ENCODE results near the gene TRIM17.

GRCh38 chr1:228437424-228437962 lies 20.8 kb upstream of the TRIM17 start:
- TF ChIP-seq CTCF (IDR thresholded peaks at IDR 0.05; ENCODE audit: low read length) (no peak), EZH2 (IDR thresholded peaks at IDR 0.05; ENCODE audit: borderline replicate concordance, low read length) (no peak)
